GM19467 (cell line): ENCODE data around the gene BBS9.

ENCODE experiments used
- ATAC-seq: cut with Tn5 transposase; IDR thresholded peaks from one replicate; pipeline ENCODE4 v1.9.1; 2021; ENCODE audit warnings: mild to moderate bottlenecking, moderate library complexity; ENCODE audit not compliant: unreplicated experiment

BBS9 gene

GRCh38 chr7:33351709-33352108 is 222.3 kb downstream of the BBS9 start:
- ATAC-seq = no peak

GRCh38 chr7:33354201-33354600 is 224.8 kb downstream of the BBS9 start:
- ATAC-seq = no peak

DNA sequence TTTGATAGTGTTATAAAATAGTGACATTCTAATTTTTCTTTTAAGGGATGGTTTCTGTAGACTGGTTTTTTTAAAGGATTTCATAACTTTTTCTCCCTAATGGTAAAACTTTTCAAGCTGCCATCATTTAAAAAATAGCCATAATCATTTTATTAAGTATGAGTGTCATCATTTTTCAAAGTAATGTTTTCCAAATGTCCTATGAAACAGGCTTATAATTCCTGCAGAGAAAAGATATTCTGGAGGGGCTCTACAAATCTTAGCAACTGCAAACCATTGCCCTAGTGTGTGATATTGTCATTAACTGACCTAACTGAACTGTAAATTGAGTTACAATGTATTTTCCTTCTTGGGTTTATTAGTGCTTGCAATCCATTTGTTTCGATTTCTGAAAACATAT is 226.0 kb downstream of the BBS9 start:
- no peak for ATAC-seq

- ATAC-seq = no peak
Measured at GRCh38 chr7:33356336-33356735, 227.0 kb downstream of the BBS9 start.

DNA sequence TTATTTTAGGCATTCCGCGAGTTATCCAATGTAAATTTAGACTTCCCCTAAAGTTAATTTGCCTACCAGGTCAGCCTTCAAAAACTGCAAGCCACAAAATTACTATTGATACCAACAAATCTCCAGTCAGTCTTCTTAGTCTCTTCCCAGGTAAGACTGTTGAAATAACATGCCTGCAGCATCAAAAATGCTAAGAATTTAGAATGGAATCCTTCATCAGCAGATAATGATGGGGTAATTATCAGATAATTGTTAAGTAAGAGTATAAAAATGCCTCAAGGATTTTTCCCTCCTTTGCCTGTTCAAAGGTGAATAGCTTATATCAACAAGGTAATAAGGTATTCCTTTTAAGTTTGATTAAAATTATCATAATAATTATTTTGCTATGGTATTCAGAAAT is 228.5 kb downstream of the BBS9 start:
- no peak for ATAC-seq

DNA sequence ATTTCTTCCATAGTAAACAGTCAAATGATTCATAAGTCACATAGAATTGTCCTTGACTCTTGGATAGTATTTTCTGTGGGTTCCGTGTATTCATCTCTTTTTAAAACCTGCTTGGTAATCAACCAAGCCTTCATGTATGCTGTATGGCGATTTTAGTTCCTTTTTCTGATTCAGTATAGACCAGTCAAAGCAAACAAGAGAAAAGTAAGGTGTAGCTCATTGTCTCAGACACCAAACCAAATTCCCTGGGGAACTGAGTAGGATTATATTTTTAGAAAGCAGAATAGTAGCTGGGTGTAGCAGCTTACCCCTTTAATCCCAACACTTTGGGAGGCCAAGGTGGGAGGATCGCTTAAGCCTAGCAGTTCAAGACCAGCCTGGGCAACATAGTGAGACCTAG is 240.5 kb downstream of the BBS9 start:
- ATAC-seq = no peak

DNA sequence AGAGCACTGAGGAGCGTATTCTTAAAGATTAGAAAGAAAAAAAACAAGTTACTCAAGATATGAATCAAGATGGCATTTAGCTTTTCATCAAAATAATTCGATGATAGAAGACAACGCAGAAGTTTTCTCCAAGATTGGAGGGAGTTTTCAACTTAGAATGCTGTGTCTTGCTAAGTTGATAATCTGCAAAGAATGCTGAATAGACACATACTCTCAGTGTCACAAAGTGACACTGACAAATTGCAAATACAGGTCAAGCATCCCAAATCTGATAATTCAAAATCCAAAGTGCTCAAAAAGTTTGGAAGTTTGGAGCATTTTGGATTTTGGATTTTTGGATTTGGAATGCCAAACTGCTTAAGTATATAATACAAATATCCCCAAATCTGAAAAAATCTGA is 243.8 kb downstream of the BBS9 start:
- ATAC-seq = no peak

DNA sequence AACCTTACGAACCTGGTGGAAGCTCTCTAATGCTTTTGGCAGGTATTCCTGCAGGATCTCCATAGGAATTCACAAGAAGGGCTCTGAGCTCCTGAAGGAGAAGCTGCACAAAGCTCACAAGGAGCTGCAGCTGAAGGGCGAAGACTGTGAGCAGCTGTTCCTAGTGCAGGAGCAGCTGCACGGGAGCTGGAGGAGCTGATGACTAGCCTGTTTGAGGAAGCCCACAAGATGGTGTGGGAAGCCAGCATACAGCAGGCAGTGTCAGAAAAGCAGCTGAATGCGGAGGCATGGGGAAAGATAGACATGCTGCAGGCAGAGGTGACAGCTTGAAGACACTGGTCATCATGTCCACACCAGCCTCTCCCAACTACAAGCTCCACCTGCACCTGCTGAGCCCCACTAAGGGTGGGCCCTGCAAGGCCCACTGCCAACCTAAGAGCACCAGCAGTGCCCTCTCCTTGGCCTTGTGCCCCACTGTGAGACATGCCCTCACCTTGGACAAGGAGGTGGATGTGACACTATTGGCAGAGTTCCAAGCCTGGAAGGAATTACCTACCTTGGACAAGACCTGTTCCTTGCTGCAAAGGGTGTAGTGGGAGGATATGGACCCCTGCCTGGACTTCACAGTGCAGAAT is 250.6 kb downstream of the BBS9 start:
- no peak for ATAC-seq

- ATAC-seq = no peak
Measured at GRCh38 chr7:33388332-33388731, 259.0 kb downstream of the BBS9 start.

GRCh38 chr7:33392148-33392547 is 262.8 kb downstream of the BBS9 start:
- ATAC-seq = no peak

DNA sequence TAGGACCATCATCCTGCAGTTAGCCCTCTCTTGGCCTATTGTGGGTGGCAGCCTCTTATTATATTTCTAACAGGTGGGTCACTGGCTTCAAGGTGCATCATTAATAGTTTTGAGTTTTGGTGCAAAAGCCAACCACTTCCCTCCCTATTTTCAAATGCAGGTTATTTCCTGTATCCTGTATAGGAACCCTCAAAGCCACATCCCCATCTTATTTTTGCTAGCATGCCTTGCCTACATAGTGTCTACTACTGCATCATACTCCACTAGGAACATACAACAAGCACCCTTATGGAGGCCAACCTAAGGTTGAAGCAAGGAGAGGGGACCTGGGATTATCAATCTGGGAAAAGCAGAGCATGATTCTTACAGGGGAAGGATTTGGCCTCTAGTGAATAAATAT is 264.4 kb downstream of the BBS9 start:
- no peak for ATAC-seq

GRCh38 chr7:33395340-33395739 is 266.0 kb downstream of the BBS9 start:
- ATAC-seq = no peak

- ATAC-seq = no peak
Measured at GRCh38 chr7:33399528-33400213, 270.3 kb downstream of the BBS9 start.

DNA sequence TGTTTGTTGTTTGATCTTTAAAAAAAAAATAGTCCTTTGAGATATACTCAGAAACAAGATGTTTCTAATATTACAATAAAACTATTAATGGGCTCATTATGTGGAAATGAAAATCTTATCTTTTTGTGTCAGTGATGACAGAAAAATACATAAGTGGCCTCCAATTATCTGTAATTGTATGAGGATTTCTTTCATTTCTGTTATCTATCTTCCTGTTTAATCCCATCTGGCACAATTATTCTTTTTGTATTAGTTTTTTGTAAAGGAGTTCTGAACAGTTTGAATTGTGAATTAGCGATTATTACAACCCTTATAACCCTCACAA is 270.8 kb downstream of the BBS9 start:
- no peak for ATAC-seq

DNA sequence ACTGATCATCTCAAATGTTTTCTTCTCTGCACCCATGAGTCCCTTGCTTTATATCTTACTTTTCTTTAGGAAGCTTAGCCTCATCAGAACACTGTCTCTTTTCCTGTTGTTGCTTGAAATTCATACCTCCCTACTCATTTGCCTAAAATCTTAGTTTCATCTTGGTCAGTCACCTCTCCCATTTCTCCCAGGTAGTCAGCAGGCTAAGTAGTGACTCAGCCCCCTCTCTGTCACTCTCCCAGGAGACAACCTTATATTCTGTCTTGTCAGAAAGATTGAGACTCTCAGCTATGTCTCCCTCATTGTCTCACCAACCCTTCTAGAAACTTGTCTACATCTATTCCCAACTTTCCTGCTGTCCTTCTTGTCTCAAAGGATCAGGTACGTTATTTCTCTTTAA is 280.9 kb downstream of the BBS9 start:
- ATAC-seq = no peak

GRCh38 chr7:33411020-33411419 is 281.7 kb downstream of the BBS9 start:
- ATAC-seq = no peak

GRCh38 chr7:33412331-33412730 is 283.0 kb downstream of the BBS9 start:
- ATAC-seq = no peak

DNA sequence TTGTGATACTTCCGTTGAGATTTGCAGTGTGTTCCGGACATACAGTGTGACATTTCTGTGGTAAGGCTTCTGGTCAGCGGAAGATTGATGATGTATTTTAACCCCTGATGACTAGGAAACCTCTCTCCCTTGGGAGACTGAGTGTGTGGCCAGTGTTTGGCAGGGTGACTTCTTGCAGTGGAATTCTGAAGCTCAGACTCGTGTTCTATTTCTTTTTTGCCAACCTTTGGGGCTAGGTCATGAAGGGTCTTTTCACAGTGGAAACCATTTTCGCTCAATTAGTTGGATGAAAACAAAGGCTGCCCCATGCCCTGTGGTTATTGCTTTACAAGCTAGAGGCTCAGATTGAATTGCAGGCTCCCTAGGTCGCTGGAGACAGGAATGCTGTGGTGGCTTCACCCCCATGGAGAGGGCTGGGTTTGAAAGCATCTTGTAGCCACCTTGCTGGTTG is 288.9 kb downstream of the BBS9 start:
- no peak for ATAC-seq

DNA sequence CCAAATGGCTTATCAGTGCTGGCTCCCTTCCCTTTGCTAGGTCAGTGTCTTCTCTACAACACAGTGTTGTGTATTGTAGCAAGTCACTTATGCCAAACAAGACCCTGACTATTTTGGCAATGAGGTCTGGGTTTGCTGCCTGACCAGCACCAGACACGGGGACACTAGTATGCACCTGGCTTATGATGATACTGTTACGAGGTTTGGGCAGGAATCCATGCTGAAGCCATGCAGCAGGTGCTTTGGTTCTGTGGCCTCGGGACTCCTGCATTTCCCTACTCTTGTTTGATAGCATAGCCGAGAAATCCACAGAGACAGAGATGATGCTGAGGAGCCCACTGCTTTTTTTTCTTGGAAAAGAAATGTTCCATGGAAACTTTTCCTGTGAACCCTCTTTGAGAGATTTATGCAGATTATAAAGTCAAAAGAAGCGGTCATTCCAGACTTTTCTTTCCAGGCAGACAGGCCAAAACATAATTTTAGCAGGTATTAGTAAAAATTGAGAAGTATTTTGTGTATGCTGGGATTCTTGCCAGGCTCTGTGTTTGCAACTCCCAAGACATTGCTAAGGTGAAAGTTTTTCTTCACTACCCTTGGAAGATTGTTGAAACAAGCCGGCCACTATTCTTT is 291.1 kb downstream of the BBS9 start:
- ATAC-seq = no peak

- ATAC-seq = no peak
Measured at GRCh38 chr7:33421429-33421828, 292.1 kb downstream of the BBS9 start.

DNA sequence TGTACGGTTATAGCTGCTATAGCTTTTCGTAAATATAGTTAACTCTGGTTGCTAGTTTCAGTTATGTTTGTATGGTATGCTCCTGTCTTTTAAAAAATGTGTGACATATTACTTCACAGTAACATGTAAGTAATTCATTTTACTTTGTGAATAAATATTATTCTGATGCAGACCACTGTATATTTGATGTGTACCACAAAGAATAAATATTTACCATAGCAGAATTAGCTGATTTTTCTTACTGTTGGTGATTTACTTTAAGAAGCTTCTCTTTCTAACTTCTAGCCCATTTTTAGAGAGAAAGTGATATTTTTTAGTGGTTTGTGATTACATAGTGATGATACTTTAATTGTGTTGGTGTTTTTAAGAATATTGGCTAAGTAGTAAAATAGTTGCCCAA is 292.8 kb downstream of the BBS9 start:
- no peak for ATAC-seq

DNA sequence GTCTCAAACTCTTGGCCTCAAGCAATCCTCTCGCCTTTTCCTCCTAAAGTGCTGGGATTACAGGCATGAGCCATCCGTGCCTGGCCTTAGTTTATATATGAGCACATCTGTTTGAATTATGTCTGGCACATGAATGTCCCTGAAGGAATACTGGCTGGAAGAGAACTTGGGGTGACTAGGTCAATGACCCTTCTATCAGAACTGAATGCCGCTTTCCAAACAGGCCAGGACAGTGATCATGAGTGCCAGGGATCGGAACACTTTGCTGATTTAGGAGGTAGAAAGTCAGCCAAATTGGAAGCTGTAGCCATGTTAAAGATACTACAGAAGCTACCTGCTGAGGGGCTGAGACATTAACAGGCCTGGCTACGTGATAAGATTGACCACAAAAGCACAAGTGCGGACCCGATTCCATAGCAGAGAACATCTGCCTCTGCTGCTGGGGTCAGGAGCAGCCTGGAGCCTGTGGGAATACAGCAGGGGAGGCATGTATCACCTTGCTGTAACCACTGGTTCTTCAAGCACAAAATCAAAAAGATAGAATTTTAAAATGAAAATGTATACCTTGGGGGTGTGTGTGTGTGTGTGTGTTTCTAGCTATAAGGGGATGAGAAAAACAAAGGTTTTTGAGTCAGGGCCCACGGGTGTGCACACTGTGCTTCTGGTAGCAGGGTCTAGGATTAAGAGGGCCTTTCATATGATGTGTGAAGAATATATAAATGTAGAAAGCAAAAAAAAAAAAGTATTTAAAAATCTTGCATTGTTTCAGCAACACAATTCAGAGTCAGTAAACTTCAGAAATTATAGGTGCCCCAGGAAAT is 293.7 kb downstream of the BBS9 start:
- ATAC-seq = peak; percentile 20
